ENCODE measurements around the gene C3orf20.
"Not testable (repeated sequence)": the region's sequence is repeated elsewhere in the genome, so short reads cannot be mapped to it uniquely, and the experiment has no call there.

C3orf20 gene

GRCh38 chr3:14728113-14728512 lies 53.2 kb downstream of the C3orf20 start:
- no peak for TF ChIP-seq CTCF (conservative IDR thresholded peaks at IDR 0.05)
- no peak for TF ChIP-seq ZFX (IDR thresholded peaks at IDR 0.05)
- H3K27ac ChIP-seq, result no peak overlapping the region

GRCh38 chr3:14730703-14731382 lies 55.9 kb downstream of the C3orf20 start:
- TF ChIP-seq CTCF (conservative IDR thresholded peaks at IDR 0.05) (no peak), ZFX (IDR thresholded peaks at IDR 0.05) (no peak)
- H3K27ac ChIP-seq, result no peak overlapping the region

- no peak overlapping the region for H3K27ac ChIP-seq
- no peak for TF ChIP-seq CTCF (conservative IDR thresholded peaks at IDR 0.05)
- TF ChIP-seq ZFX (IDR thresholded peaks at IDR 0.05), result no peak
These were observed 66.0 kb downstream of the C3orf20 start for GRCh38 chr3:14740983-14741382.

- TF ChIP-seq ZFX (IDR thresholded peaks at IDR 0.05), result no peak
- no peak for TF ChIP-seq CTCF (conservative IDR thresholded peaks at IDR 0.05)
- H3K27ac ChIP-seq, result no peak overlapping the region
These were observed 66.6 kb downstream of the C3orf20 start for GRCh38 chr3:14741510-14741909.

- TF ChIP-seq ZFX (IDR thresholded peaks at IDR 0.05) (no peak), CTCF (conservative IDR thresholded peaks at IDR 0.05) (no peak)
- H3K27ac ChIP-seq, result no peak overlapping the region
These were observed 69.6 kb downstream of the C3orf20 start for GRCh38 chr3:14744556-14744955.

- H3K27ac ChIP-seq, result no peak overlapping the region
- TF ChIP-seq ZFX (IDR thresholded peaks at IDR 0.05) (no peak), CTCF (conservative IDR thresholded peaks at IDR 0.05) (no peak)
These were observed 75.7 kb downstream of the C3orf20 start for GRCh38 chr3:14750650-14751049.

- not testable (repeated sequence) for H3K27ac ChIP-seq
These were observed 78.0 kb downstream of the C3orf20 start for GRCh38 chr3:14752979-14753378.

GRCh38 chr3:14757153-14757700 lies 82.3 kb downstream of the C3orf20 start:
- TF ChIP-seq CTCF (conservative IDR thresholded peaks at IDR 0.05) (no peak), ZFX (IDR thresholded peaks at IDR 0.05) (no peak)
- no peak overlapping the region for H3K27ac ChIP-seq
